CD14-positive monocyte (primary cell): ENCODE data around the gene CFAP70. TPM values are rescaled to one million over a fixed set of nuclear protein-coding genes. Genes with fewer than 3 reads are reported as not detected.

Source experiments
- DNase-seq, 3 donors: peaks; one replicate each; pipeline ENCODE4 v3.0.0-alpha.2; 2011 to 2022
- H2AFZ ChIP-seq: 2 replicates; pipeline ENCODE4 v1.6.0; 2012; ENCODE audit warnings: mild to moderate bottlenecking, low read depth, low read length, inconsistent platforms; ENCODE audit not compliant: insufficient read depth, poor library complexity, severe bottlenecking
- H3K27ac ChIP-seq, 2 donors: 1 replicate in 1 of 2; 2 replicates in 1 of 2; pipeline ENCODE4 v1.5.1; 2012 to 2013; ENCODE audit warnings: low read length in 2 of 2, control low read depth in 1 of 2, inconsistent platforms in 1 of 2, low read depth in 1 of 2, mild to moderate bottlenecking in 1 of 2
- H3K27me3 ChIP-seq, 2 donors: one replicate each; pipeline versions ENCODE4 v1.6.0 to v1.6.1; 2011 to 2013; ENCODE audit warnings: low read length in 2 of 2; ENCODE audit not compliant: control insufficient read depth in 2 of 2, insufficient read depth in 2 of 2
- H3K36me3 ChIP-seq, 2 donors: replicated peaks in 1 of 2; 1 replicate in 1 of 2; 2 replicates in 1 of 2; pipeline versions ENCODE4 v1.5.1 to v1.6.1; 2012 to 2013; ENCODE audit warnings: low read length in 2 of 2, control low read depth in 1 of 2, inconsistent platforms in 1 of 2, mild to moderate bottlenecking in 1 of 2; ENCODE audit not compliant: insufficient read depth in 2 of 2, control insufficient read depth in 1 of 2
- H3K4me1 ChIP-seq, 2 donors: 1 replicate in 1 of 2; 2 replicates in 1 of 2; pipeline versions ENCODE4 v1.5.1 to v1.6.1; 2012 to 2013; ENCODE audit warnings: low read length in 2 of 2, control low read depth in 1 of 2, inconsistent platforms in 1 of 2, mild to moderate bottlenecking in 1 of 2, moderate library complexity in 1 of 2; ENCODE audit not compliant: insufficient read depth in 2 of 2, control insufficient read depth in 1 of 2
- H3K4me2 ChIP-seq: replicated peaks from 2 replicates; pipeline ENCODE3; 2012; ENCODE audit warnings: low read length, moderate library complexity, mild to moderate bottlenecking; ENCODE audit not compliant: poor library complexity, severe bottlenecking; ENCODE audit errors: extremely low read depth
- H3K4me3 ChIP-seq, 3 experiments: fragments of 200-600 bp in 1 of 3; sonication (generic) in 1 of 3; replicated peaks in 1 of 3; 1 replicate in 2 of 3; 2 replicates in 1 of 3; pipeline ENCODE4 v1.5.1; 2011 to 2013; ENCODE audit warnings: low read length in 3 of 3, mild to moderate bottlenecking in 3 of 3, control low read depth in 2 of 3, low read depth in 2 of 3, inconsistent platforms in 1 of 3, moderate library complexity in 1 of 3
- H3K79me2 ChIP-seq: 2 replicates; pipeline ENCODE4 v1.6.0; 2012; ENCODE audit warnings: mild to moderate bottlenecking, control low read depth, inconsistent platforms, low read length, moderate library complexity; ENCODE audit not compliant: insufficient read depth
- H3K9ac ChIP-seq: 2 replicates; pipeline ENCODE4 v1.6.0; 2017; ENCODE audit warnings: low read length, mild to moderate bottlenecking; ENCODE audit not compliant: insufficient read depth, poor library complexity, severe bottlenecking
- H3K9me3 ChIP-seq, 2 donors: replicated peaks in 1 of 2; 1 replicate in 1 of 2; 2 replicates in 1 of 2; pipeline versions ENCODE4 v1.5.1 to v1.6.1; 2012 to 2013; ENCODE audit warnings: low read length in 2 of 2, control low read depth in 1 of 2; ENCODE audit not compliant: control insufficient read depth in 1 of 2, insufficient read depth in 1 of 2
- H4K20me1 ChIP-seq: 2 replicates; pipeline ENCODE4 v1.6.0; 2012; ENCODE audit warnings: mild to moderate bottlenecking, low read length, control low read depth, moderate library complexity; ENCODE audit not compliant: insufficient read depth
- H3K27ac Mint-ChIP-seq, 7 donors: one replicate each; pipeline ENCODE4 v1.8.0; 2020; ENCODE audit warnings: mild to moderate bottlenecking in 7 of 7, mixed read lengths in 7 of 7, moderate library complexity in 6 of 7, inconsistent platforms in 2 of 7
- H3K27me3 Mint-ChIP-seq, 3 donors: one replicate each; pipeline ENCODE4 v1.8.0; 2021 to 2022; ENCODE audit warnings: low read depth in 3 of 3, mild to moderate bottlenecking in 3 of 3, mixed read lengths in 3 of 3, moderate library complexity in 3 of 3, inconsistent platforms in 1 of 3
- H3K36me3 Mint-ChIP-seq, 2 donors: one replicate each; pipeline ENCODE4 v1.8.0; 2020; ENCODE audit warnings: mixed read lengths in 2 of 2, inconsistent platforms in 1 of 2, mild to moderate bottlenecking in 1 of 2
- H3K4me1 Mint-ChIP-seq: one replicate; pipeline ENCODE4 v1.8.0; 2020; ENCODE audit warnings: mild to moderate bottlenecking, mixed read lengths
- H3K4me3 Mint-ChIP-seq, 2 donors: one replicate each; pipeline ENCODE4 v1.8.0; 2020; ENCODE audit warnings: mild to moderate bottlenecking in 2 of 2, mixed read lengths in 2 of 2, moderate library complexity in 1 of 2
- H3K9me3 Mint-ChIP-seq, 7 donors: one replicate each; pipeline ENCODE4 v1.8.0; 2020 to 2022; ENCODE audit warnings: mixed read lengths in 7 of 7, mild to moderate bottlenecking in 6 of 7, moderate library complexity in 6 of 7, inconsistent platforms in 2 of 7
- WGBS: methylation state at CpG from one replicate; pipeline ENCODE4 v1.1.5; 2013; ENCODE audit warnings: missing lambda C conversion rate; ENCODE audit not compliant: insufficient coverage; 5-methylcytosine and 5-hydroxymethylcytosine counted together
- intact Hi-C, 2 donors: fragments of 100-400 bp; cut with micrococcal nuclease; formaldehyde crosslinking; loops; one replicate each; pipeline versions ENCODE4 v1.15.0 to v1.15.1; 2023
- polyA plus RNA-seq, 3 donors: library from polyadenylated mRNA; depleted of rRNA in 1 of 3; unstranded in 2 of 3; stranded (reverse) in 1 of 3; fragments of 300-500 nt in 2 of 3; fragments of >200 nt in 1 of 3; fragmentation: Illumina TruSeq in 2 of 3; gene quantifications; 1 replicate in 2 of 3; 2 replicates in 1 of 3; pipeline ENCODE4 v1.2.3, GENCODE V29; 2012 to 2021
- TF ChIP-seq, protein P1 (sequence below): fragments of 200-600 bp; IDR thresholded peaks from one replicate; pipeline ENCODE4 v1.8.0; 2022; ENCODE audit warnings: antibody characterized with exemption, mild to moderate bottlenecking

The CFAP70 gene
- polyA plus RNA-seq, 3 donors = 0.13 to 1.1 TPM; not detected in 1

DNA sequence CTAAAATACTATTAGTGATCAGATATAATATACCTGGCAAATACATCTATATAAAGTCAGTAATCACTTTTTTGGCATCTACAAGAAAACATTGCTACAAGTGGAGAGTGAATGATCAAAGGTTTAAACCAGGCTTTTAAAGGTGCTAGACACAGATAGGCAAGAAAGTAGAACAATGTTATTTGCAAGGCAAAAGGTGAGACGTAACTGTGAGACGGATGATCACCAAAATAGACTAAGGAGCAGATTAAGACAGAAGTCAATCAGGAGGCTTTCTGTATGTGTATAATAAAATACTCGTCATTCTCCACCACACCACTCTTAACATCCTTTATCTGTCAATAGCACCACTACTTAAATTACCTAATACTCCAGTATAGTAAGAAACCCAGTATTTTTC is 46.9 kb upstream of the CFAP70 start:
- Histone ChIP-seq H4K20me1 (peaks cover 97% of the 10 kb centered on the region), H3K36me3 (peaks cover 12 to 24% of the 10 kb centered on the region in 2 donors), H3K27ac (no peak overlapping the region), H3K4me1 (no peaks in the 10 kb centered on the region), H2AFZ (no peak overlapping the region), H3K9me3 (no peaks in the 10 kb centered on the region), H3K4me2 (no peak overlapping the region), H3K27me3 (no peaks in the 10 kb centered on the region), H3K79me2 (peaks cover 100% of the 10 kb centered on the region), H3K9ac (no peak overlapping the region), H3K4me3 (no peak overlapping the region)
- DNase-seq = no peak
- intact Hi-C loops = no loop called here
- Mint-ChIP-seq H3K4me1 (peaks cover 20% of the 10 kb centered on the region), H3K27ac (peak overlapping the region in 1 of 7 donors; percentile 6), H3K4me3 (no peak overlapping the region), H3K27me3 (no peaks in the 10 kb centered on the region), H3K36me3 (peaks cover 20 to 24% of the 10 kb centered on the region in 2 donors), H3K9me3 (peaks cover 0 to 2% (median 0%) of the 10 kb centered on the region in 7 donors)
- WGBS = no CpG with 5 or more reads among the region's 3 CpGs
- TF ChIP-seq, protein P1, sequence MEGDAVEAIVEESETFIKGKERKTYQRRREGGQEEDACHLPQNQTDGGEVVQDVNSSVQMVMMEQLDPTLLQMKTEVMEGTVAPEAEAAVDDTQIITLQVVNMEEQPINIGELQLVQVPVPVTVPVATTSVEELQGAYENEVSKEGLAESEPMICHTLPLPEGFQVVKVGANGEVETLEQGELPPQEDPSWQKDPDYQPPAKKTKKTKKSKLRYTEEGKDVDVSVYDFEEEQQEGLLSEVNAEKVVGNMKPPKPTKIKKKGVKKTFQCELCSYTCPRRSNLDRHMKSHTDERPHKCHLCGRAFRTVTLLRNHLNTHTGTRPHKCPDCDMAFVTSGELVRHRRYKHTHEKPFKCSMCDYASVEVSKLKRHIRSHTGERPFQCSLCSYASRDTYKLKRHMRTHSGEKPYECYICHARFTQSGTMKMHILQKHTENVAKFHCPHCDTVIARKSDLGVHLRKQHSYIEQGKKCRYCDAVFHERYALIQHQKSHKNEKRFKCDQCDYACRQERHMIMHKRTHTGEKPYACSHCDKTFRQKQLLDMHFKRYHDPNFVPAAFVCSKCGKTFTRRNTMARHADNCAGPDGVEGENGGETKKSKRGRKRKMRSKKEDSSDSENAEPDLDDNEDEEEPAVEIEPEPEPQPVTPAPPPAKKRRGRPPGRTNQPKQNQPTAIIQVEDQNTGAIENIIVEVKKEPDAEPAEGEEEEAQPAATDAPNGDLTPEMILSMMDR = no peak

DNA sequence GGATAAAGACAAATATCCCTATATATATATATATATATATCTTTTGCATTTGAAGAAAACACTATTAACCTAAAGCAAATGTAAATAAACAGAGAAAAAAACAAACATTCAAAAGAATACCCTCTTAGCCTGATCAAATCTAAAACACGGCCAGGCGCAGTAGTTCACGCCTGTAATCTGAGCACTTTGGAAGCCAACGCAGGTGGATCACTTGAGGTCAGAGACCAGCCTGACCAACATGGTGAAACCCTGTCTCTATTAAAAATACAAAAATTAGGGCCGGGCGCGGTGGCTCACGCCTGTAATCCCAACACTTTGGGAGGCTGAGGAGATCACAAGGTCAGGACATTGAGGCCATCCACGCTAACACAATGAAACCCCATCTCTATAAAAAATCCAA is 46.0 kb upstream of the CFAP70 start:
- Mint-ChIP-seq H3K4me1 (peaks cover 15% of the 10 kb centered on the region), H3K27me3 (no peaks in the 10 kb centered on the region), H3K27ac (peak overlapping the region in 1 of 7 donors; percentile 21), H3K4me3 (no peak overlapping the region), H3K9me3 (peaks cover 0 to 2% (median 0%) of the 10 kb centered on the region in 7 donors), H3K36me3 (peaks cover 23 to 25% of the 10 kb centered on the region in 2 donors)
- Histone ChIP-seq H3K4me3 (no peak overlapping the region), H3K9me3 (no peaks in the 10 kb centered on the region), H3K9ac (no peak overlapping the region), H4K20me1 (peaks cover 97% of the 10 kb centered on the region), H3K4me1 (no peaks in the 10 kb centered on the region), H3K4me2 (no peak overlapping the region), H3K27me3 (no peaks in the 10 kb centered on the region), H3K79me2 (peaks cover 99% of the 10 kb centered on the region), H3K36me3 (peaks cover 12 to 33% of the 10 kb centered on the region in 2 donors), H2AFZ (no peak overlapping the region), H3K27ac (no peak overlapping the region)
- TF ChIP-seq, protein P1 = no peak
- intact Hi-C loops = no loop called here
- no peak for DNase-seq
- 100% methylated on average over 8 of the region's 9 CpGs for WGBS
